GM23338 (cell line): ENCODE data around the gene GRK2. TPM values are rescaled to one million over a fixed set of nuclear protein-coding genes. Genes with fewer than 3 reads are reported as not detected.

Experiments
- ATAC-seq: fragments of 200-7000 bp; cut with Tn5 transposase; 3 replicates; pipeline ENCODE4 v1.9.1; 2020
- DNase-seq: peaks from one replicate; pipeline ENCODE4 v3.0.0-alpha.2; 2015; ENCODE audit warnings: low spot score
- H2AFZ ChIP-seq: fragments of 200-600 bp; sonication (generic); 2 replicates; pipeline ENCODE4 v1.8.0; 2016; ENCODE audit warnings: antibody characterized with exemption, mild to moderate bottlenecking, moderate library complexity
- H3F3A ChIP-seq: fragments of 200-600 bp; sonication (generic); replicated peaks from 2 replicates; pipeline ENCODE4 v1.8.0; 2017; ENCODE audit warnings: antibody characterized with exemption, mixed run types, low read depth
- H3K27ac ChIP-seq: fragments of 200-600 bp; sonication (generic); 2 replicates; pipeline ENCODE4 v1.6.1; 2016; ENCODE audit warnings: low read depth
- H3K27me3 ChIP-seq: fragments of 200-600 bp; sonication (generic); 2 replicates; pipeline ENCODE4 v1.8.0; 2016; ENCODE audit warnings: mild to moderate bottlenecking, mixed run types, moderate library complexity; ENCODE audit not compliant: insufficient read depth
- H3K36me3 ChIP-seq: fragments of 200-600 bp; sonication (generic); 2 replicates; pipeline ENCODE4 v1.8.0; 2016; ENCODE audit warnings: mild to moderate bottlenecking; ENCODE audit not compliant: insufficient read depth
- H3K4me1 ChIP-seq: fragments of 200-600 bp; sonication (generic); 2 replicates; pipeline ENCODE4 v1.8.0; 2016; ENCODE audit warnings: mild to moderate bottlenecking, moderate library complexity; ENCODE audit not compliant: insufficient read depth
- H3K4me2 ChIP-seq: fragments of 200-600 bp; sonication (generic); 2 replicates; pipeline ENCODE4 v1.7.1; 2017; ENCODE audit warnings: mixed run types
- H3K4me3 ChIP-seq: fragments of 200-600 bp; sonication (generic); 2 replicates; pipeline ENCODE4 v1.6.1; 2016; ENCODE audit warnings: mixed run types
- H3K79me2 ChIP-seq: fragments of 200-600 bp; sonication (generic); replicated peaks from 2 replicates; pipeline ENCODE4 v1.8.0; 2017; ENCODE audit warnings: mild to moderate bottlenecking; ENCODE audit not compliant: insufficient read depth
- H3K9me2 ChIP-seq: fragments of 200-600 bp; sonication (generic); 2 replicates; pipeline ENCODE4 v1.8.0; 2017; ENCODE audit not compliant: insufficient read depth
- H4K20me1 ChIP-seq: fragments of 200-600 bp; sonication (generic); replicated peaks from 2 replicates; pipeline ENCODE4 v1.8.0; 2017; ENCODE audit warnings: mild to moderate bottlenecking; ENCODE audit not compliant: insufficient read depth
- H3K27ac Mint-ChIP-seq: 2 replicates; pipeline ENCODE4 v1.8.0; 2020; ENCODE audit warnings: inconsistent platforms, mild to moderate bottlenecking, moderate library complexity, mixed read lengths
- H3K27me3 Mint-ChIP-seq: 3 replicates; pipeline ENCODE4 v1.8.0; 2022; ENCODE audit warnings: low read depth, mild to moderate bottlenecking, moderate library complexity, mixed read lengths, inconsistent platforms; ENCODE audit not compliant: insufficient read depth, poor library complexity
- H3K36me3 Mint-ChIP-seq: 3 replicates; pipeline ENCODE4 v1.8.0; 2021; ENCODE audit warnings: low read depth, mild to moderate bottlenecking, inconsistent platforms, moderate library complexity, mixed read lengths
- H3K4me1 Mint-ChIP-seq: 3 replicates; pipeline ENCODE4 v1.8.0; 2020; ENCODE audit warnings: mild to moderate bottlenecking, inconsistent platforms, mixed read lengths
- H3K4me3 Mint-ChIP-seq: 3 replicates; pipeline ENCODE4 v1.8.0; 2021; ENCODE audit warnings: moderate library complexity, mild to moderate bottlenecking, inconsistent platforms, mixed read lengths
- H3K9me3 Mint-ChIP-seq: 3 replicates; pipeline ENCODE4 v1.8.0; 2020; ENCODE audit warnings: moderate library complexity, mild to moderate bottlenecking, inconsistent platforms, mixed read lengths
- CREB1 ChIP-seq: fragments of 250-450 bp; sonication (Bioruptor Pico); IDR thresholded peaks from 2 replicates; pipeline ENCODE4 v1.5.0; 2020; ENCODE audit warnings: low read depth, mild to moderate bottlenecking, moderate library complexity
- EZH2 ChIP-seq: fragments of 200-600 bp; sonication (generic); IDR thresholded peaks from one replicate; pipeline ENCODE4 v1.8.0; 2017; ENCODE audit warnings: antibody characterized with exemption, mild to moderate bottlenecking, low read depth; ENCODE audit not compliant: unreplicated experiment
- EZH2phosphoT487 ChIP-seq: fragments of 200-600 bp; sonication (generic); IDR thresholded peaks from one replicate; pipeline ENCODE4 v1.8.1; 2018; ENCODE audit warnings: antibody characterized with exemption; ENCODE audit not compliant: unreplicated experiment
- JUNB ChIP-seq: IDR thresholded peaks from one replicate; pipeline ENCODE4 v1.6.1; 2016; ENCODE audit warnings: antibody characterized with exemption; ENCODE audit not compliant: unreplicated experiment
- NANOG ChIP-seq: IDR thresholded peaks from 2 replicates; pipeline ENCODE4 v1.6.1; 2016; ENCODE audit warnings: antibody characterized with exemption, borderline replicate concordance
- POLR2AphosphoS5 ChIP-seq: IDR thresholded peaks from 2 replicates; pipeline ENCODE4 v1.6.1; 2016; ENCODE audit warnings: antibody characterized with exemption, low read depth
- REST ChIP-seq: IDR thresholded peaks from one replicate; pipeline ENCODE4 v1.6.1; 2018; ENCODE audit warnings: antibody characterized with exemption; ENCODE audit not compliant: unreplicated experiment
- STAT1 ChIP-seq: IDR thresholded peaks from one replicate; pipeline ENCODE4 v1.6.1; 2016; ENCODE audit warnings: antibody characterized with exemption; ENCODE audit not compliant: unreplicated experiment
- ZNF114 ChIP-seq: fragments of 250-450 bp; sonication (Bioruptor Pico); IDR thresholded peaks from 2 replicates; pipeline ENCODE4 v1.5.0; 2020; ENCODE audit warnings: mild to moderate bottlenecking, moderate library complexity
- ZNF331 ChIP-seq: fragments of 250-450 bp; sonication (Bioruptor Pico); IDR thresholded peaks from 2 replicates; pipeline ENCODE4 v1.5.0; 2020; ENCODE audit warnings: low read depth, mild to moderate bottlenecking, moderate library complexity
- polyA plus RNA-seq: library from polyadenylated mRNA; unstranded; fragments of >200 nt; fragmentation: Nextera tagmentation; extraction: Ambion mirVana; gene quantifications from 2 replicates; pipeline ENCODE4 v1.2.1, GENCODE V29; 2016
- total RNA-seq: library from RNA; depleted of rRNA; stranded (reverse); fragments of >200 nt; shearing (Covaris generic); gene quantifications from 2 replicates; pipeline ENCODE4 v1.2.3, GENCODE V29; 2014
- TF ChIP-seq, protein P1 (sequence below): fragments of 250-450 bp; sonication (Bioruptor Pico); IDR thresholded peaks from 2 replicates; pipeline ENCODE4 v1.5.0; 2020; ENCODE audit warnings: mild to moderate bottlenecking, moderate library complexity
- TF ChIP-seq, protein P2 (sequence below), 2 experiments: fragments of 200-600 bp in 1 of 2; sonication (generic) in 1 of 2; conservative IDR thresholded peaks; 2 replicates each; pipeline versions ENCODE4 v1.5.1 to v1.6.1; 2016 to 2017; ENCODE audit warnings: antibody characterized with exemption in 2 of 2, low read depth in 2 of 2, mild to moderate bottlenecking in 2 of 2, moderate library complexity in 1 of 2
- TF ChIP-seq, protein P3 (sequence below): IDR thresholded peaks from 2 replicates; pipeline ENCODE4 v1.6.1; 2016; ENCODE audit warnings: antibody characterized with exemption

The GRK2 gene
- total and polyA plus RNA-seq, 2 experiments from 2014 or later = 19.5 to 72.5 TPM

GRCh38 chr11:67264877-67265632 lies 1.2 kb upstream of the GRK2 start:
- Histone ChIP-seq H3K27ac (no peak overlapping the region), H3K27me3 (no peaks in the 10 kb centered on the region), H3F3A (peaks cover 23% of the 10 kb centered on the region), H3K4me2 (no peak overlapping the region), H3K36me3 (peaks cover 3% of the 10 kb centered on the region; the same call in 1 of the 2 replicates), H3K79me2 (peaks cover 34% of the 10 kb centered on the region), H4K20me1 (peaks cover 12% of the 10 kb centered on the region; the same call in 1 of the 2 replicates), H3K9me2 (no peaks in the 10 kb centered on the region), H2AFZ (no peak overlapping the region), H3K4me1 (peaks cover 18% of the 10 kb centered on the region), H3K4me3 (no peak overlapping the region; the same call in 1 of the 2 replicates)
- Mint-ChIP-seq H3K4me1 (peaks cover 43% of the 10 kb centered on the region), H3K36me3 (peaks cover 12% of the 10 kb centered on the region; the same call in 2 of the 3 replicates), H3K27me3 (peaks cover 21% of the 10 kb centered on the region), H3K4me3 (peak overlapping the region; percentile 49; the same call in 1 of the 3 replicates), H3K27ac (no peak overlapping the region), H3K9me3 (no peaks in the 10 kb centered on the region)
- TF ChIP-seq, protein P1, sequence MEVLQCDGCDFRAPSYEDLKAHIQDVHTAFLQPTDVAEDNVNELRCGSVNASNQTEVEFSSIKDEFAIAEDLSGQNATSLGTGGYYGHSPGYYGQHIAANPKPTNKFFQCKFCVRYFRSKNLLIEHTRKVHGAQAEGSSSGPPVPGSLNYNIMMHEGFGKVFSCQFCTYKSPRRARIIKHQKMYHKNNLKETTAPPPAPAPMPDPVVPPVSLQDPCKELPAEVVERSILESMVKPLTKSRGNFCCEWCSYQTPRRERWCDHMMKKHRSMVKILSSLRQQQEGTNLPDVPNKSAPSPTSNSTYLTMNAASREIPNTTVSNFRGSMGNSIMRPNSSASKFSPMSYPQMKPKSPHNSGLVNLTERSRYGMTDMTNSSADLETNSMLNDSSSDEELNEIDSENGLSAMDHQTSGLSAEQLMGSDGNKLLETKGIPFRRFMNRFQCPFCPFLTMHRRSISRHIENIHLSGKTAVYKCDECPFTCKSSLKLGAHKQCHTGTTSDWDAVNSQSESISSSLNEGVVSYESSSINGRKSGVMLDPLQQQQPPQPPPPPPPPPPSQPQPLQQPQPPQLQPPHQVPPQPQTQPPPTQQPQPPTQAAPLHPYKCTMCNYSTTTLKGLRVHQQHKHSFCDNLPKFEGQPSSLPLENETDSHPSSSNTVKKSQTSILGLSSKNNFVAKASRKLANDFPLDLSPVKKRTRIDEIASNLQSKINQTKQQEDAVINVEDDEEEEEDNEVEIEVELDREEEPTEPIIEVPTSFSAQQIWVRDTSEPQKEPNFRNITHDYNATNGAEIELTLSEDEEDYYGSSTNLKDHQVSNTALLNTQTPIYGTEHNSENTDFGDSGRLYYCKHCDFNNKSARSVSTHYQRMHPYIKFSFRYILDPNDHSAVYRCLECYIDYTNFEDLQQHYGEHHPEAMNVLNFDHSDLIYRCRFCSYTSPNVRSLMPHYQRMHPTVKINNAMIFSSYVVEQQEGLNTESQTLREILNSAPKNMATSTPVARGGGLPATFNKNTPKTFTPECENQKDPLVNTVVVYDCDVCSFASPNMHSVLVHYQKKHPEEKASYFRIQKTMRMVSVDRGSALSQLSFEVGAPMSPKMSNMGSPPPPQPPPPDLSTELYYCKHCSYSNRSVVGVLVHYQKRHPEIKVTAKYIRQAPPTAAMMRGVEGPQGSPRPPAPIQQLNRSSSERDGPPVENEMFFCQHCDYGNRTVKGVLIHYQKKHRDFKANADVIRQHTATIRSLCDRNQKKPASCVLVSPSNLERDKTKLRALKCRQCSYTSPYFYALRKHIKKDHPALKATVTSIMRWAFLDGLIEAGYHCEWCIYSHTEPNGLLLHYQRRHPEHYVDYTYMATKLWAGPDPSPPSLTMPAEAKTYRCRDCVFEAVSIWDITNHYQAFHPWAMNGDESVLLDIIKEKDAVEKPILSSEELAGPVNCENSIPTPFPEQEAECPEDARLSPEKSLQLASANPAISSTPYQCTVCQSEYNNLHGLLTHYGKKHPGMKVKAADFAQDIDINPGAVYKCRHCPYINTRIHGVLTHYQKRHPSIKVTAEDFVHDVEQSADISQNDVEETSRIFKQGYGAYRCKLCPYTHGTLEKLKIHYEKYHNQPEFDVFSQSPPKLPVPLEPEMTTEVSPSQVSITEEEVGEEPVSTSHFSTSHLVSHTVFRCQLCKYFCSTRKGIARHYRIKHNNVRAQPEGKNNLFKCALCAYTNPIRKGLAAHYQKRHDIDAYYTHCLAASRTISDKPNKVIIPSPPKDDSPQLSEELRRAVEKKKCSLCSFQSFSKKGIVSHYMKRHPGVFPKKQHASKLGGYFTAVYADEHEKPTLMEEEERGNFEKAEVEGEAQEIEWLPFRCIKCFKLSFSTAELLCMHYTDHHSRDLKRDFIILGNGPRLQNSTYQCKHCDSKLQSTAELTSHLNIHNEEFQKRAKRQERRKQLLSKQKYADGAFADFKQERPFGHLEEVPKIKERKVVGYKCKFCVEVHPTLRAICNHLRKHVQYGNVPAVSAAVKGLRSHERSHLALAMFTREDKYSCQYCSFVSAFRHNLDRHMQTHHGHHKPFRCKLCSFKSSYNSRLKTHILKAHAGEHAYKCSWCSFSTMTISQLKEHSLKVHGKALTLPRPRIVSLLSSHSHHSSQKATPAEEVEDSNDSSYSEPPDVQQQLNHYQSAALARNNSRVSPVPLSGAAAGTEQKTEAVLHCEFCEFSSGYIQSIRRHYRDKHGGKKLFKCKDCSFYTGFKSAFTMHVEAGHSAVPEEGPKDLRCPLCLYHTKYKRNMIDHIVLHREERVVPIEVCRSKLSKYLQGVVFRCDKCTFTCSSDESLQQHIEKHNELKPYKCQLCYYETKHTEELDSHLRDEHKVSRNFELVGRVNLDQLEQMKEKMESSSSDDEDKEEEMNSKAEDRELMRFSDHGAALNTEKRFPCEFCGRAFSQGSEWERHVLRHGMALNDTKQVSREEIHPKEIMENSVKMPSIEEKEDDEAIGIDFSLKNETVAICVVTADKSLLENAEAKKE (CRISPR knock-in tag) = no peak
- TF ChIP-seq, protein P2, sequence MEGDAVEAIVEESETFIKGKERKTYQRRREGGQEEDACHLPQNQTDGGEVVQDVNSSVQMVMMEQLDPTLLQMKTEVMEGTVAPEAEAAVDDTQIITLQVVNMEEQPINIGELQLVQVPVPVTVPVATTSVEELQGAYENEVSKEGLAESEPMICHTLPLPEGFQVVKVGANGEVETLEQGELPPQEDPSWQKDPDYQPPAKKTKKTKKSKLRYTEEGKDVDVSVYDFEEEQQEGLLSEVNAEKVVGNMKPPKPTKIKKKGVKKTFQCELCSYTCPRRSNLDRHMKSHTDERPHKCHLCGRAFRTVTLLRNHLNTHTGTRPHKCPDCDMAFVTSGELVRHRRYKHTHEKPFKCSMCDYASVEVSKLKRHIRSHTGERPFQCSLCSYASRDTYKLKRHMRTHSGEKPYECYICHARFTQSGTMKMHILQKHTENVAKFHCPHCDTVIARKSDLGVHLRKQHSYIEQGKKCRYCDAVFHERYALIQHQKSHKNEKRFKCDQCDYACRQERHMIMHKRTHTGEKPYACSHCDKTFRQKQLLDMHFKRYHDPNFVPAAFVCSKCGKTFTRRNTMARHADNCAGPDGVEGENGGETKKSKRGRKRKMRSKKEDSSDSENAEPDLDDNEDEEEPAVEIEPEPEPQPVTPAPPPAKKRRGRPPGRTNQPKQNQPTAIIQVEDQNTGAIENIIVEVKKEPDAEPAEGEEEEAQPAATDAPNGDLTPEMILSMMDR (conservative IDR thresholded peaks at IDR 0.05; ENCODE audit: low read depth in 2 of 2) = no peak
- TF ChIP-seq EZH2phosphoT487 (no peak), CREB1 (CRISPR knock-in tag) (no peak), POLR2AphosphoS5 (no peak), REST (no peak), JUNB (no peak), NANOG (no peak), ZNF331 (CRISPR knock-in tag) (no peak), STAT1 (no peak), ZNF114 (CRISPR knock-in tag) (no peak), EZH2 (no peak)
- TF ChIP-seq, protein P3, sequence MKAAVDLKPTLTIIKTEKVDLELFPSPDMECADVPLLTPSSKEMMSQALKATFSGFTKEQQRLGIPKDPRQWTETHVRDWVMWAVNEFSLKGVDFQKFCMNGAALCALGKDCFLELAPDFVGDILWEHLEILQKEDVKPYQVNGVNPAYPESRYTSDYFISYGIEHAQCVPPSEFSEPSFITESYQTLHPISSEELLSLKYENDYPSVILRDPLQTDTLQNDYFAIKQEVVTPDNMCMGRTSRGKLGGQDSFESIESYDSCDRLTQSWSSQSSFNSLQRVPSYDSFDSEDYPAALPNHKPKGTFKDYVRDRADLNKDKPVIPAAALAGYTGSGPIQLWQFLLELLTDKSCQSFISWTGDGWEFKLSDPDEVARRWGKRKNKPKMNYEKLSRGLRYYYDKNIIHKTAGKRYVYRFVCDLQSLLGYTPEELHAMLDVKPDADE = no peak
- DNase-seq (no peak), ATAC-seq (no peak)
